Measurements from ENCODE around the gene OLFML2A.

DNA sequence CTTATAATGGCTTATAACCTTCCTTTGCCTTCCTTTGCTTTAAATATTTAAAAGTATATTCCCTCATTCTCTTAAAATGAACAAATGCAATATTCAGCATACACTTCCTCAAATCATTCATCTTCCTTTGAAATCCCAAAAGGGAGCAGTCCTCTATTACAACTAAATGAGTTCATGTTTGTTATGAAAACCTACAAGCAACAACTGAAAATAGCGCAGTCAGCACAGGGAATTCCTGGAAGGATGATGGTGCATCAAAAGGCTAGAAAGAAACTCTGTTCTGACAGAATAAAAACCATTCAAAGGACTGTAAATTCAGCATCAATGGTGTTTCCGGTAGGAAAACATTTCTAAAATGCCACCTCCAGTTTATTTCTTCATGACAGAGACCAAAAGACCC lies 9.1 kb upstream of the OLFML2A start:
- TF ChIP-seq, protein P1, sequence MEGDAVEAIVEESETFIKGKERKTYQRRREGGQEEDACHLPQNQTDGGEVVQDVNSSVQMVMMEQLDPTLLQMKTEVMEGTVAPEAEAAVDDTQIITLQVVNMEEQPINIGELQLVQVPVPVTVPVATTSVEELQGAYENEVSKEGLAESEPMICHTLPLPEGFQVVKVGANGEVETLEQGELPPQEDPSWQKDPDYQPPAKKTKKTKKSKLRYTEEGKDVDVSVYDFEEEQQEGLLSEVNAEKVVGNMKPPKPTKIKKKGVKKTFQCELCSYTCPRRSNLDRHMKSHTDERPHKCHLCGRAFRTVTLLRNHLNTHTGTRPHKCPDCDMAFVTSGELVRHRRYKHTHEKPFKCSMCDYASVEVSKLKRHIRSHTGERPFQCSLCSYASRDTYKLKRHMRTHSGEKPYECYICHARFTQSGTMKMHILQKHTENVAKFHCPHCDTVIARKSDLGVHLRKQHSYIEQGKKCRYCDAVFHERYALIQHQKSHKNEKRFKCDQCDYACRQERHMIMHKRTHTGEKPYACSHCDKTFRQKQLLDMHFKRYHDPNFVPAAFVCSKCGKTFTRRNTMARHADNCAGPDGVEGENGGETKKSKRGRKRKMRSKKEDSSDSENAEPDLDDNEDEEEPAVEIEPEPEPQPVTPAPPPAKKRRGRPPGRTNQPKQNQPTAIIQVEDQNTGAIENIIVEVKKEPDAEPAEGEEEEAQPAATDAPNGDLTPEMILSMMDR (IDR thresholded peaks at IDR 0.05) = no peak
- TF ChIP-seq POLR2A (IDR thresholded peaks at IDR 0.05; ENCODE audit: low read depth) (no peak), POLR2AphosphoS5 (IDR thresholded peaks at IDR 0.05) (no peak)

Data from esophagus muscularis mucosa (tissue), 3 donors.